HepG2 (cell line): ENCODE data around the gene ARHGAP12. TPM values are rescaled to one million over a fixed set of nuclear protein-coding genes. Genes with fewer than 3 reads are reported as not detected.

Experiments
- AKAP8 ChIP-seq: sonication (generic); formaldehyde crosslinking; IDR thresholded peaks from 2 replicates; pipeline ENCODE4 v1.5.1; 2020; ENCODE audit warnings: mild to moderate bottlenecking, missing genetic modification reagents
- ARNTL ChIP-seq: sonication (generic); formaldehyde crosslinking; IDR thresholded peaks from 2 replicates; pipeline ENCODE4 v1.4.0; 2020; ENCODE audit warnings: mild to moderate bottlenecking, missing genetic modification reagents
- CCAR2 ChIP-seq: fragments of 200-400 bp; formaldehyde crosslinking; optimal IDR thresholded peaks from 2 replicates; pipeline ENCODE3; 2018; ENCODE audit warnings: low read depth, mild to moderate bottlenecking, low read length, moderate library complexity
- DPF2 ChIP-seq: sonication (generic); formaldehyde crosslinking; IDR thresholded peaks from 2 replicates; pipeline ENCODE4 v1.4.0; 2020; ENCODE audit warnings: mild to moderate bottlenecking, low read depth, missing genetic modification reagents, borderline replicate concordance
- FOXJ3 ChIP-seq: sonication (generic); formaldehyde crosslinking; IDR thresholded peaks from 2 replicates; pipeline ENCODE4 v1.4.0; 2020; ENCODE audit warnings: missing genetic modification reagents, mild to moderate bottlenecking, borderline replicate concordance
- FOXP1 ChIP-seq, 2 experiments: fragments of 450-650 bp in 1 of 2; IDR thresholded peaks; 2 replicates each; pipeline ENCODE4 v1.6.1; 2017 to 2018; ENCODE audit warnings: antibody characterized with exemption in 1 of 2
- KLF15 ChIP-seq: sonication (generic); formaldehyde crosslinking; IDR thresholded peaks from 2 replicates; pipeline ENCODE4 v1.8.1; 2023; ENCODE audit warnings: borderline replicate concordance, mild to moderate bottlenecking, inconsistent platforms, missing genetic modification reagents, mixed read lengths
- REL ChIP-seq: sonication (generic); formaldehyde crosslinking; conservative IDR thresholded peaks from 2 replicates; pipeline ENCODE4 v1.8.0; 2022; ENCODE audit warnings: mild to moderate bottlenecking, missing genetic modification reagents, moderate library complexity
- SETDB1 ChIP-seq: sonication (generic); formaldehyde crosslinking; IDR thresholded peaks from 2 replicates; pipeline ENCODE4 v1.5.1; 2020; ENCODE audit warnings: missing genetic modification reagents, mild to moderate bottlenecking, borderline replicate concordance
- TCF7L2 ChIP-seq: IDR thresholded peaks from 2 replicates; pipeline ENCODE4 v1.6.1; 2011; ENCODE audit warnings: mild to moderate bottlenecking, low read depth, low read length, moderate library complexity
- ZBTB4 ChIP-seq: sonication (generic); formaldehyde crosslinking; IDR thresholded peaks from 2 replicates; pipeline ENCODE4 v1.4.0; 2020; ENCODE audit warnings: missing genetic modification reagents, mild to moderate bottlenecking, borderline replicate concordance
- ZBTB49 ChIP-seq: sonication (generic); formaldehyde crosslinking; IDR thresholded peaks from 2 replicates; pipeline ENCODE4 v1.4.0; 2020; ENCODE audit warnings: missing genetic modification reagents, borderline replicate concordance
- ZNF441 ChIP-seq: sonication (generic); formaldehyde crosslinking; IDR thresholded peaks from 2 replicates; pipeline ENCODE4 v1.7.0; 2021; ENCODE audit warnings: missing genetic modification reagents, borderline replicate concordance
- ZNF562 ChIP-seq: sonication (generic); formaldehyde crosslinking; IDR thresholded peaks from 2 replicates; pipeline ENCODE4 v1.8.0; 2022; ENCODE audit warnings: missing genetic modification reagents, borderline replicate concordance
- ZNF572 ChIP-seq: sonication (generic); formaldehyde crosslinking; IDR thresholded peaks from 2 replicates; pipeline ENCODE4 v1.5.1; 2020; ENCODE audit warnings: mild to moderate bottlenecking, missing genetic modification reagents
- ZNF576 ChIP-seq: sonication (generic); formaldehyde crosslinking; IDR thresholded peaks from 2 replicates; pipeline ENCODE4 v1.4.0; 2020; ENCODE audit warnings: mild to moderate bottlenecking, missing genetic modification reagents
- ZNF788 ChIP-seq: sonication (generic); formaldehyde crosslinking; IDR thresholded peaks from 2 replicates; pipeline ENCODE4 v1.5.0; 2020; ENCODE audit warnings: mild to moderate bottlenecking, missing genetic modification reagents, borderline replicate concordance
- ZNF790 ChIP-seq: sonication (generic); formaldehyde crosslinking; IDR thresholded peaks from 2 replicates; pipeline ENCODE4 v1.8.0; 2022; ENCODE audit warnings: missing genetic modification reagents, mild to moderate bottlenecking, borderline replicate concordance
- ZNF839 ChIP-seq: sonication (generic); formaldehyde crosslinking; IDR thresholded peaks from 2 replicates; pipeline ENCODE4 v1.4.0; 2020; ENCODE audit warnings: missing genetic modification reagents, mild to moderate bottlenecking, borderline replicate concordance
- ZNF850 ChIP-seq: sonication (generic); formaldehyde crosslinking; conservative IDR thresholded peaks from 2 replicates; pipeline ENCODE4 v1.9.0; 2021; ENCODE audit warnings: mild to moderate bottlenecking, missing genetic modification reagents
- ZSCAN12 ChIP-seq: sonication (generic); formaldehyde crosslinking; IDR thresholded peaks from 2 replicates; pipeline ENCODE4 v1.9.0; 2021; ENCODE audit warnings: mild to moderate bottlenecking, missing genetic modification reagents
- polyA plus RNA-seq, 8 experiments: library from polyadenylated mRNA; depleted of rRNA in 3 of 8; stranded (reverse) in 7 of 8; unstranded in 1 of 8; fragments of >200 nt; fragmentation: Illumina TruSeq in 4 of 8; extraction: Trizol in 4 of 8; gene quantifications; 2 replicates each; pipeline versions ENCODE4 v1.2.1 to v1.2.3, GENCODE V29; 2011 to 2016; ENCODE audit warnings: low read depth in 4 of 8, missing spikeins in 1 of 8, mixed read lengths in 1 of 8; ENCODE audit not compliant: insufficient read depth in 1 of 8
- total RNA-seq, 5 experiments: library from RNA; depleted of rRNA; stranded (reverse); fragments of >200 nt; fragmentation: Illumina TruSeq; extraction: Trizol; gene quantifications; 2 replicates each; pipeline ENCODE4 v1.2.3, GENCODE V29; 2016; ENCODE audit warnings: low read depth in 1 of 5
- TF ChIP-seq, protein P1 (sequence below): sonication (generic); formaldehyde crosslinking; IDR thresholded peaks from 2 replicates; pipeline ENCODE4 v1.4.0; 2020; ENCODE audit warnings: mild to moderate bottlenecking, low read depth, missing genetic modification reagents

Gene ARHGAP12
- total and polyA plus RNA-seq, 2 of the 13 experiments (the other 11 are each of a cell fraction or from before 2014, with no cell fraction given), result 25.0 to 54.6 TPM

DNA sequence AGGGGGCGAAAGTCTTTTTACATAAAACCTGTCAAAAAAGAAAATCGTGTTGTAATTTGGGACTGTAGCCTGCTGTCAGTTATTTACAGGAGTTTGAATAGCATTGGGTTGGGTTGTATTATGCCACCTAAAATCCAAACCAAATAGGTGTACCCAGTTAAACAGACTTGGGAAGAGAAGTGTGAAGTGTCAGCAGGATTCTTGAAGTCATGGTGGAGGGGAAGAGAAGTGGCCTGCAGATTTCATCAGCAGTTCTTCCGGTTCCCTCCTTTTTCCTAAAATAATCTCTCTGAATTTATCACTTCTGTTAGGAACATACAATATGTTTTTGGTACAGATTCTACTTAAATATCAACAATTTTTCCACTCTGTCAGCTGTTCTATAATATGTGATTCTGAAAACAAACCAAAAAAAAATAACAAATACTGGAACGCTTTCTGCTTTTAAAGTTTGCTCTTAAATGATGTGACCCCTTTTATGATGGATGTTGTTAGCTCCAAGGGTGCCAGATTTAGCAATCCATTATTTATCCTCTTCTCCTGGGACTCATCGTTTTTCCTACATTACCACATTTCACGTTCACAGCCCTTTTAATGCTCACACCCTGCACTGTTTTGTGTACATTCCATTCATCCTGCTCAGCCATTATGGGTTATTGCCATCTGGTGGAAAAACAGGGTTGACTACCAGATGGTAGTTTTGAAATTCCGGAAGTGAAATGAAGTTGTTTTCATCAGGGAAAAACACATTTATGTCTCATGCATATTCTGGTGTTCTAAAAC lies 18.7 kb upstream of the ARHGAP12 start (continued):
- no peak for TF ChIP-seq ZSCAN12 (CRISPR knock-in tag)
- no peak for TF ChIP-seq TCF7L2
- TF ChIP-seq, protein P1, sequence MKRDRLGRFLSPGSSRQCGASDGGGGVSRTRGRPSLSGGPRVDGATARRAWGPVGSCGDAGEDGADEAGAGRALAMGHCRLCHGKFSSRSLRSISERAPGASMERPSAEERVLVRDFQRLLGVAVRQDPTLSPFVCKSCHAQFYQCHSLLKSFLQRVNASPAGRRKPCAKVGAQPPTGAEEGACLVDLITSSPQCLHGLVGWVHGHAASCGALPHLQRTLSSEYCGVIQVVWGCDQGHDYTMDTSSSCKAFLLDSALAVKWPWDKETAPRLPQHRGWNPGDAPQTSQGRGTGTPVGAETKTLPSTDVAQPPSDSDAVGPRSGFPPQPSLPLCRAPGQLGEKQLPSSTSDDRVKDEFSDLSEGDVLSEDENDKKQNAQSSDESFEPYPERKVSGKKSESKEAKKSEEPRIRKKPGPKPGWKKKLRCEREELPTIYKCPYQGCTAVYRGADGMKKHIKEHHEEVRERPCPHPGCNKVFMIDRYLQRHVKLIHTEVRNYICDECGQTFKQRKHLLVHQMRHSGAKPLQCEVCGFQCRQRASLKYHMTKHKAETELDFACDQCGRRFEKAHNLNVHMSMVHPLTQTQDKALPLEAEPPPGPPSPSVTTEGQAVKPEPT (CRISPR knock-in tag), result no peak
- no peak for TF ChIP-seq KLF15 (CRISPR knock-in tag)
- TF ChIP-seq CCAR2, result no peak
- TF ChIP-seq SETDB1 (CRISPR knock-in tag), result no peak
- no peak for TF ChIP-seq ZNF839 (CRISPR knock-in tag)
- TF ChIP-seq ZNF850, result no peak
- no peak for TF ChIP-seq ZNF572 (CRISPR knock-in tag)
- no peak for TF ChIP-seq ZNF790 (CRISPR knock-in tag)
- TF ChIP-seq ZBTB4 (CRISPR knock-in tag), result no peak
- TF ChIP-seq FOXJ3 (CRISPR knock-in tag), result peak; percentile 59; the same call in 1 of the 2 replicates
- TF ChIP-seq ZBTB49 (CRISPR knock-in tag), result no peak
- no peak for TF ChIP-seq ARNTL
- TF ChIP-seq FOXP1 (IDR thresholded peaks at IDR 0.05), result no peak
- peak; percentile 47; the same call in 1 of the 2 replicates for TF ChIP-seq FOXP1 (CRISPR knock-in tag; IDR thresholded peaks at IDR 0.05)
- no peak for TF ChIP-seq ZNF441
- no peak for TF ChIP-seq AKAP8 (CRISPR knock-in tag)
- TF ChIP-seq ZNF562, result no peak
- TF ChIP-seq ZNF576 (CRISPR knock-in tag), result no peak
- TF ChIP-seq DPF2 (CRISPR knock-in tag), result no peak
- no peak for TF ChIP-seq ZNF788 (CRISPR knock-in tag)
- no peak for TF ChIP-seq REL (CRISPR knock-in tag)
